HepG2 (cell line): ENCODE data around the gene UGGT1. TPM values are rescaled to one million over a fixed set of nuclear protein-coding genes. Genes with fewer than 3 reads are reported as not detected.
A peak's percentile ranks its signal among the peaks of the same experiment; 100 is the strongest.

Experiments
- ATAC-seq: fragments of 200-7000 bp; cut with Tn5 transposase; 3 replicates; pipeline ENCODE4 v1.9.1; 2020; ENCODE audit warnings: mild to moderate bottlenecking, moderate library complexity
- BruUV-seq: library from RNA; stranded (reverse); fragments of 400-500 nt; replicated peaks from 2 replicates; lab custom pipeline; 2021; lab: Mats Ljungman, UMichigan
- CTCF ChIA-PET: fragments of 300-600 bp; formaldehyde crosslinking; extraction: SDS; loops from one replicate; lab custom pipeline; 2021; ENCODE audit warnings: low total read pairs, inconsistent platforms, low intra/inter-chr PET ratio; lab: Yijun Ruan, JAX
- POLR2A ChIA-PET: fragments of 350-600 bp; sonication (Branson Sonifier 250); formaldehyde crosslinking; loops from one replicate; lab custom pipeline; 2020; ENCODE audit warnings: antibody characterized with exemption, inconsistent platforms; lab: Yijun Ruan, JAX
- DNase-seq: peaks from one replicate; pipeline ENCODE4 v3.0.0-alpha.2; 2015; ENCODE audit warnings: low spot score
- FAIRE-seq: peaks from 3 replicates; lab custom pipeline; 2011; peaks lifted over from hg19 to GRCh38; lab: Jason Lieb, UNC
- H2AFZ ChIP-seq: one replicate; pipeline ENCODE4 v1.6.1; 2011; ENCODE audit warnings: low read length, inconsistent platforms
- H3K27ac ChIP-seq: fragments of 300-600 bp; 3 replicates; pipeline ENCODE4 v1.8.0; 2011; ENCODE audit warnings: mixed run types, mild to moderate bottlenecking, mixed read lengths, low read length, inconsistent platforms; ENCODE audit not compliant: insufficient read depth; ENCODE audit errors: extremely low read length
- H3K27me3 ChIP-seq, 2 experiments: fragments of 200-600 bp in 1 of 2; 2 replicates in 1 of 2; 3 replicates in 1 of 2; pipeline versions ENCODE4 v1.6.0 to v1.8.0; 2011; ENCODE audit warnings: low read length in 2 of 2, mild to moderate bottlenecking in 2 of 2, moderate library complexity in 2 of 2, inconsistent platforms in 1 of 2; ENCODE audit not compliant: insufficient read depth in 2 of 2, control insufficient read depth in 1 of 2
- H3K36me3 ChIP-seq, 2 experiments: fragments of 200-600 bp in 1 of 2; replicated peaks in 1 of 2; 2 replicates in 1 of 2; 3 replicates in 1 of 2; pipeline versions ENCODE4 v1.5.1 to v1.8.0; 2011; ENCODE audit warnings: low read length in 2 of 2, inconsistent platforms in 1 of 2; ENCODE audit not compliant: insufficient read depth in 2 of 2, control insufficient read depth in 1 of 2
- H3K4me1 ChIP-seq: 2 replicates; pipeline ENCODE4 v1.5.1; 2012; ENCODE audit warnings: low read length, inconsistent platforms; ENCODE audit not compliant: insufficient read depth
- H3K4me2 ChIP-seq: 2 replicates; pipeline ENCODE4 v1.6.0; 2011; ENCODE audit warnings: low read depth, low read length, inconsistent platforms
- H3K4me3 ChIP-seq, 3 experiments: fragments of 200-600 bp in 1 of 3; sonication (generic), shearing (Covaris generic) in 1 of 3; replicated peaks in 1 of 3; 2 replicates each; pipeline ENCODE4 v1.5.1; 2011 to 2016; ENCODE audit warnings: low read length in 3 of 3, inconsistent platforms in 2 of 3, low read depth in 2 of 3, mild to moderate bottlenecking in 2 of 3, control low read depth in 1 of 3, mixed read lengths in 1 of 3; ENCODE audit not compliant: insufficient read depth in 1 of 3
- H3K79me2 ChIP-seq: one replicate; pipeline ENCODE4 v1.6.1; 2011; ENCODE audit warnings: low read length, inconsistent platforms; ENCODE audit not compliant: insufficient read depth
- H3K9ac ChIP-seq: 2 replicates; pipeline ENCODE4 v1.6.0; 2011; ENCODE audit warnings: mild to moderate bottlenecking, low read depth, low read length, inconsistent platforms; ENCODE audit not compliant: insufficient read depth
- H3K9me3 ChIP-seq: 2 replicates; pipeline ENCODE4 v1.5.1; 2012; ENCODE audit warnings: mild to moderate bottlenecking, low read length
- H4K20me1 ChIP-seq: 2 replicates; pipeline ENCODE4 v1.6.0; 2011; ENCODE audit warnings: inconsistent platforms, mild to moderate bottlenecking, low read length, moderate library complexity; ENCODE audit not compliant: insufficient read depth
- MAFF ChIP-seq: IDR thresholded peaks from 2 replicates; pipeline ENCODE4 v1.6.1; 2011; ENCODE audit warnings: low read depth, low read length, improper control_type of control experiment
- TBX2 ChIP-seq: sonication (generic); formaldehyde crosslinking; IDR thresholded peaks from 2 replicates; pipeline ENCODE4 v1.5.0; 2020; ENCODE audit warnings: missing genetic modification reagents, mild to moderate bottlenecking, borderline replicate concordance
- ZNF121 ChIP-seq: sonication (generic); formaldehyde crosslinking; IDR thresholded peaks from 2 replicates; pipeline ENCODE4 v1.5.0; 2020; ENCODE audit warnings: mild to moderate bottlenecking, missing genetic modification reagents
- ZSCAN12 ChIP-seq: sonication (generic); formaldehyde crosslinking; IDR thresholded peaks from 2 replicates; pipeline ENCODE4 v1.9.0; 2021; ENCODE audit warnings: mild to moderate bottlenecking, missing genetic modification reagents
- WGBS: methylation state at CpG from one replicate; pipeline ENCODE4 v1.1.6; 2017; ENCODE audit warnings: low lambda C conversion rate; 5-methylcytosine and 5-hydroxymethylcytosine counted together
- in situ Hi-C: cut with HindIII; loops from 2 replicates; pipeline ENCODE4 v1.10.0; 2017; ENCODE audit warnings: low pct_unique_long_range_greater_than_20kb; ENCODE audit not compliant: extremely low pct_ligation_motif_present
- intact Hi-C: fragments of 100-400 bp; cut with micrococcal nuclease; formaldehyde crosslinking; loops from one replicate; pipeline ENCODE4 v1.10.0; 2022; ENCODE audit not compliant: unreplicated experiment
- polyA plus RNA-seq, 8 experiments: library from polyadenylated mRNA; depleted of rRNA in 3 of 8; stranded (reverse) in 7 of 8; unstranded in 1 of 8; fragments of >200 nt; fragmentation: Illumina TruSeq in 4 of 8; extraction: Trizol in 4 of 8; gene quantifications; 2 replicates each; pipeline versions ENCODE4 v1.2.1 to v1.2.3, GENCODE V29; 2011 to 2016; ENCODE audit warnings: low read depth in 4 of 8, missing spikeins in 1 of 8, mixed read lengths in 1 of 8; ENCODE audit not compliant: insufficient read depth in 1 of 8
- total RNA-seq, 5 experiments: library from RNA; depleted of rRNA; stranded (reverse); fragments of >200 nt; fragmentation: Illumina TruSeq; extraction: Trizol; gene quantifications; 2 replicates each; pipeline ENCODE4 v1.2.3, GENCODE V29; 2016; ENCODE audit warnings: low read depth in 1 of 5

UGGT1 gene
- total and polyA plus RNA-seq, 2 of the 13 experiments (the other 11 are each of a cell fraction or from before 2014, with no cell fraction given): 35.8 to 83.2 TPM

- BruUV-seq: no TSS peak
- no peak overlapping the region for H3K4me2 ChIP-seq
- H3K4me3 ChIP-seq: no peak overlapping the region
- H3K9ac ChIP-seq: no peak overlapping the region
- H2AFZ ChIP-seq: no peak overlapping the region
- H3K27ac ChIP-seq: no peak overlapping the region
- no peaks in the 10 kb centered on the region for H4K20me1 ChIP-seq
- no peak for TF ChIP-seq TBX2 (CRISPR knock-in tag)
- no peak for TF ChIP-seq MAFF
- peak; percentile 54; the same call in 1 of the 2 replicates for TF ChIP-seq ZNF121 (CRISPR knock-in tag)
- DNase-seq (no peak), ATAC-seq (no peak), FAIRE-seq (no peak)
- H3K4me1 ChIP-seq: peaks cover 17% of the 10 kb centered on the region
- no peaks in the 10 kb centered on the region for H3K9me3 ChIP-seq
- ChIA-PET CTCF (no interaction called here), POLR2A (no interaction called here)
- intact Hi-C loops (no loop called here), in situ Hi-C loops (no loop called here)
- no peaks in the 10 kb centered on the region for H3K36me3 ChIP-seq
- no peaks in the 10 kb centered on the region for H3K79me2 ChIP-seq
- H3K27me3 ChIP-seq: no peaks in the 10 kb centered on the region; a peak in 1 of 5 replicates
- 55% methylated on average over 7 of the region's 7 CpGs for WGBS
These were observed 14.4 kb upstream of the UGGT1 start for GRCh38 chr2:128076461-128077106.

GRCh38 chr2:128084757-128085156, 6.2 kb upstream of the UGGT1 start:
- Histone ChIP-seq H3K9ac (no peak overlapping the region), H3K27ac (no peak overlapping the region), H3K79me2 (no peaks in the 10 kb centered on the region), H3K4me1 (peaks cover 21% of the 10 kb centered on the region), H3K4me3 (no peak overlapping the region), H3K9me3 (peaks cover 8% of the 10 kb centered on the region)
- BruUV-seq: no TSS peak
- DNase-seq (no peak), FAIRE-seq (no peak)
- TF ChIP-seq ZSCAN12 (CRISPR knock-in tag) (no peak), ZNF121 (CRISPR knock-in tag) (peak; percentile 65)
- TF ChIP-seq, all 625 proteins: peak for 1
- no peaks in the 10 kb centered on the region; a peak in 1 of 5 replicates for H3K27me3 ChIP-seq
- CTCF ChIA-PET: no interaction called here
- in situ Hi-C loops (no loop called here), intact Hi-C loops (no loop called here)
- POLR2A ChIA-PET: no interaction called here
- 38% methylated on average over 5 of the region's 5 CpGs for WGBS
- no peak for ATAC-seq
- H3K4me2 ChIP-seq: no peak overlapping the region
- H2AFZ ChIP-seq: no peak overlapping the region
- no peaks in the 10 kb centered on the region for H3K36me3 ChIP-seq
- no peaks in the 10 kb centered on the region for H4K20me1 ChIP-seq
